ENCODE results near the gene CNST.
A peak's percentile ranks its signal among the peaks of the same experiment; 100 is the strongest.

Gene CNST, protein sequence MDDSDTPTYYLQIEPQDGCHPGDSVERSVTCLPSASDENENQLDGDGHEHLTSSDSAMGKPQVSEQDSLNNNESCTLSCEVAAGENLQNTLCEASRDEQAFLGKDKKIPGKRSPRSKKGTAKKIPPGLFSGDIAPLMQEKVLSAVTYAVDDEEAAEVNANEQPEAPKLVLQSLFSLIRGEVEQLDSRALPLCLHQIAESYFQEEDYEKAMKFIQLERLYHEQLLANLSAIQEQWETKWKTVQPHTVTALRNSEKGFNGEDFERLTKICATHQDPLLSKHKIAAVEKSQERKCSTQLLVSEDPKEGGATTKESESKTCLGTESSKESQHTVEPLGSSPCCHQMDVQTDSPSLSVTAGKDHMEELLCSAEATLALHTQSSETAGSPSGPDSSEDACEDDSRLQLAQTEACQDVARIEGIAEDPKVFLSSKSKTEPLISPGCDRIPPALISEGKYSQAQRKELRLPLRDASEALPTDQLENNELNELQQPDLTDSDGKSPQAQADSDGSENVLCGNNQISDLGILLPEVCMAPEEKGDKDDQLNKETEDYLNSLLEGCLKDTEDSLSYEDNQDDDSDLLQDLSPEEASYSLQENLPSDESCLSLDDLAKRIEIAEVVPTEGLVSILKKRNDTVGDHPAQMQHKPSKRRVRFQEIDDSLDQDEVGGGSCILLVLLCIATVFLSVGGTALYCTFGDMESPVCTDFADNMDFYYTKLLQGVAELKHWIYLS

GRCh38 chr1:246566128-246566812 lies at the start of gene CNST, which contains the start of gene TFB2M:
Gene CNST (plus strand): TSS chr1:246566456. CDS start chr1:246591563, 25,107 bp downstream.
Gene TFB2M (minus strand): TSS chr1:246566261. CDS start chr1:246566138, 123 bp downstream.
- DNase-seq (ENCODE audit: low read depth in 2 of 2), result peak; percentile 91 to 93

DNA sequence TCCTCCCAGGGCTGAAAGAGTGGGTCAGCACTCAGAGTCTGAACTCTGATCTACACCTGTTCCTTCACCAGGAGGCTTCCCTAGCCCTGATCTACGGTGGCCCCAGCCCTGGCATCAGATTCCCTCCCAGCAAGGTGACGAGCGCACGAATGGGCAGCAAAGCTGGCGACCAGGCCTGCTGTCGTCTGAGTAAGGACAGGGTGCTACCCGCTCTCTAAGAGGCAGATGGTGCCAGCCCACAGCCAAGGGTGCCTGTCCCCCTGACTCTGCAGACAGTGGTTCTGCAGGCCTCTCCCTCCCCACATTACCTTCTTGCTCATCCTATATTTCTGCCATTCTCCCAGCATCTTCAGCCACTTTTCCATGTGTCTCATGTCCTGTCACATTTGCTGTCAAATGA lies 48.9 kb upstream of the CNST start:
- no peak for DNase-seq (ENCODE audit: low read depth in 2 of 2)

DNA sequence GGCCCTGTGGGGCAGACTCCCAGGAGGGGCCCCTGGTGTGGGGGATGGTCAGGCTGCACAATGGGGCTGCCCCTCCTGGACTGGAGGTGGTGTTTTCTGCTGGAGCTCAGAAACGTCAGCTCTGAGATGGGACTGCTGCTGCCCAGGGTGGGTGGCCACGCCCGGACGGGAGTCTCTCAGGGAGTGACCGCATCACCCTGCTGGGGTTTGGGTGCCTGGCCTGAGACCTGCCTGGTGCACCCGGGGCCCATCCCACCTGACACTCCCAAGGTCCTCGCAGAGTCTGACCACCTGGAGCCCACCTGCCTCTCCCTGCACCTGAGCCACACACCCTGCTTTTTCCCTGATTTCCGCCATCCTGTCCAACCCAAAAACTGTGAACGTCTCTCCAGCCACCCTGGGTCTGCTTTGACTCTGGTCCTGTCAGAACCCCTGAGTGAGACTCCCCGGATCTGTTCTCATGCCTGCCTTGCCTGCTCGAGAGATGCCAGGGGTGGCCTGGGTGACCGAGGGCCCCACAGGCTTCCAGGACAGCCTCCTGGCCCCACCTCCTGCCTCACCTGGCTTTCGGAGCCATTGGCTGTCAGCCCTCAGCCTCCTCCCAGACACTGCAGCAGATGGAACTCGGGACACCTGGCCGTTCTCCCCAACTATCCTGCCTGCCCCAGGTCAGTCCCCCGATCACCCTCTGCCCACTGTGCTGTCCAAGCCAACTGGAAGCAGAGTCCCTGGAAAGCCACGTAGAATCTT lies 47.6 kb upstream of the CNST start:
- no peak for DNase-seq (ENCODE audit: low read depth in 2 of 2)

GRCh38 chr1:246519514-246519913 lies 46.7 kb upstream of the CNST start:
- no peak for DNase-seq (ENCODE audit: low read depth in 2 of 2)

GRCh38 chr1:246526380-246526779 lies 39.9 kb upstream of the CNST start:
- no peak for DNase-seq (ENCODE audit: low read depth in 2 of 2)

DNA sequence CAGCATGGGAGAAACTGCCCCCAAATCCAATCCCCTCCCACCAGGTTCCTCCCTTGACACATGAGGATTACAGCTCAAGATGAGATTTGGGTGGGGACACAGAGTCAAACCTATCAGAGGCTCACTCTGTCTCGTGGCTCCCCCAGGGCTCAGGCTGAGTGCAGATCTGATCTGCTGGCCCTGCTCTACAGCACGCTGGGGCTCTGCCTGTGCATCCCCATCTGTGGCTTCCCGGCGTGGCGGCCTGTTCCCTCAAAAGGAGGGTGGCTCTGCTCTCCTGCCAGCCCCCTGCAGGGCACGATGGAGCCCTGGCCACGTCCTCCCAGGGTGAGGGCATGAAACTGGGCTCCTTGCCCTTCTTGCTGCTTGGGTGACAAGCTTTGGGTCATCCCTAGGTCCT lies 39.3 kb upstream of the CNST start:
- DNase-seq (ENCODE audit: low read depth in 2 of 2), result no peak

- no peak for DNase-seq (ENCODE audit: low read depth in 2 of 2)
Observed at GRCh38 chr1:246527402-246528088, 38.7 kb upstream of the CNST start.

GRCh38 chr1:246528933-246529731 lies 37.1 kb upstream of the CNST start:
- no peak for DNase-seq (ENCODE audit: low read depth in 2 of 2)

GRCh38 chr1:246530482-246530881 lies 35.8 kb upstream of the CNST start:
- DNase-seq (ENCODE audit: low read depth in 2 of 2), result no peak

DNA sequence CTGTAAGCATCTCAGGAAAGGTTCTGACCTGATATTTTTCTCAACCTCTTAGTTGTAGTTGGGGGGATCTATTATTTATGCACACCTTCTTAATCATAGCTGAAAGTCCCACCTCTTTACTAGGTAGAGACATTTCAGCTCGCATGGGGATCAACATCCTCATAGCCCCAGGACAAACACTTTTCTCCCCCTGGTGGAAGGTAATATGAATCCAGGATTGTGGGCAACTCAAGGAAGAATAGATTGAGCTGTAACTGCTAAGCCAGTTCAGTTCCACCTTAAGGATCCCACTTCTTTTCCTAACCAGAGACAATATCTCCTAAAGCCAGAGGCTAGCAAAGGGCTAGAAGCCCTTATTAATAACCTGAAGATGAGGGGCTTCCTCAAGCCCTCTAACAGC lies 33.7 kb upstream of the CNST start:
- no peak for DNase-seq (ENCODE audit: low read depth in 2 of 2)

- no peak for DNase-seq (ENCODE audit: low read depth in 2 of 2)
Observed at GRCh38 chr1:246533371-246533905, 32.8 kb upstream of the CNST start.

DNA sequence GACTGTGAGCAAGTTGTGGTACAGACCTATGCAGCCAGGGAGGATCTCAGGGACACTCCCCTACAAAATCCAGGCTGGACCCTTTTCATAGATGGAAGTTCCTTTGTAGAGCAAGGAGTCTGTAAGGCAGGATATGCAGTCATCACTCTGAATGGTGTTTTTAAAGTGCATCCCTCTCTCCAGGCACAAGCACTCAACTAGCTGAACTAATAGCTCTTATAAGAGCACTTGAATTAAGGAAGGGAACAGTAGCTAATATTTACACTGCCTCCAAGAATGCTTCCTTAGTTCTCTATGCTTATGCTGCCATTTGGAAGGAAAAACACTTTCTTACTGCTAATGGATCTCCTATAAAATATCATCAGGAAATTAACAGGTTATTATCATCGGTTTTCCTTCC lies 32.1 kb upstream of the CNST start:
- DNase-seq (ENCODE audit: low read depth in 2 of 2), result no peak

- DNase-seq (ENCODE audit: low read depth in 2 of 2), result no peak
Observed at GRCh38 chr1:246537441-246537840, 28.8 kb upstream of the CNST start.

DNA sequence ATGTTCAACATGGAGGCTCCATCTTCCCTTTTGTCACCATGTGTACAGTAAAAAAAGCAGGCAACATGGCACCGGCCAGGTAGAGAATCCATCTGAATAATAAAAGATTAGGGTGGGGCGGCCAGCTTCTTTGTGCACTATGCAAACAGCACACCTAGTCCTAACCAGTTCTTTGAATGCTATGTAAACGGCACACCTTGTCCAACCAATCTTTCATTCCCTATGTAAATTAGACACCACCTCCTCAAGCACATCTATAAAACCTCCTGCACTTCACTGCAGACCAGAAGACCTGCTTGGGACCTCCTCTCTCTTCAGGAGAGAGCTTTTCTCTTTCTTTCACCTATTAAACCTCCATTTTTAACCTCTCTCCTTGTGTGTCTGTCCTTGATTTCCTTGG lies 28.4 kb upstream of the CNST start:
- no peak for DNase-seq (ENCODE audit: low read depth in 2 of 2)

DNA sequence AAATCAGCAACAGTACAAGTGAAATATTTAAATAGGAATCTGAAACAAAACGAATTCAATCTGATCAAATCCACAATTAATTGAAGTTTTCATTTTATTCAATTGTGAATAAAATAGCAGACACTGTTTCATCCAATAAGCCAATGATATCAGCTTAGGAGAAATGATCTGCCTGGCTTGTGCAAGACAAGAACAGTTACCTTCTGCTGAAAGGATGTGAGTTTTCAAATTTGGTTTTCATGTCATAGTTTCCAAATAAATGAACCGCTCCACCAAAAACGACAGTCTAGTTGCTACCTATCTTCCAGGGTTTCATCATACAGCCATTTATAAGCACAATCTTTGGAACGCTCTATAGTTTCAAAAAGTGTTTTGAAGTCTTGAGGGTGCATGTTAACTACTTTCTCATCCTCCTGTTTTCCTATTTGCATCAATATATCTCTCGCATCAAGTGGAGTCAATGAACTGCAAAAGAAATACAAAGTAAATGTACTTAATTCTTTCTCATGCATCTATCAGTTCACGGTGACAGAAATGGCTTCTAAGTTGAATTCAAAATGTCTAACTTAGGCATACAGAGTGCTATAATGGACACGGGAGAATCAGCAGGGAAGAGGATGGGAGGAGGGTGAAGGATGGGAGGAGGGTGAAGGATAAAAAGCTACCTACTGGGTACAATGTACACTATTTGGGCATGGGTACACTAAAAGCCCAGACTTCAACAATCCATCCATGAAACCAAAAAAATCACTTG lies 25.3 kb upstream of the CNST start:
- no peak for DNase-seq (ENCODE audit: low read depth in 2 of 2)

GRCh38 chr1:246544001-246544400 lies 22.3 kb upstream of the CNST start:
- no peak for DNase-seq (ENCODE audit: low read depth in 2 of 2)

DNA sequence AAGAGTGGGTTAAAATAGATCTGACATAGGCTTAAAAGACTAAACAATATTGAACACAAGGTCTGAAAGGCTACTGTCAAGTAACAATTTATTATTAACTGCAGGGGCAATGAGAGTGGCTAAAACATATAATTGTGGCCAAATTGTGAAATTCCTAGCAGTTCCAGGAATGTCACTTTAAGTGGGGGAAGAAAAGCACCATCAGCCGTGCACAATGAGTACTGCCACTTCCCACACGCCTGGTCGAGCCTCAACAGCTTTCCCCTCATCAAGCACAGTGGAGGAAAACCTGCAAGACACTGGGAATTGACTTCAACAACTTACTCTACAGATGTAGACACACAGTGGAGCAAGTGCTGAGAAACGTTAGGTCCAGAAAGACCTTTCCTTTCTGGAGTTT lies 16.6 kb upstream of the CNST start:
- no peak for DNase-seq (ENCODE audit: low read depth in 2 of 2)

- no peak for DNase-seq (ENCODE audit: low read depth in 2 of 2)
Observed at GRCh38 chr1:246550402-246550801, 15.9 kb upstream of the CNST start.

GRCh38 chr1:246552110-246552509 lies 14.1 kb upstream of the CNST start:
- DNase-seq (ENCODE audit: low read depth in 2 of 2), result no peak
